IPS DF 4.7 (cell line): Measurements from ENCODE around the gene FTH1.

ENCODE experiments used
- DNase-seq: peaks from one replicate; pipeline ENCODE4 v3.0.0-alpha.2; 2013; ENCODE audit warnings: low spot score; ENCODE audit errors: extremely low read depth

FTH1 gene

DNA sequence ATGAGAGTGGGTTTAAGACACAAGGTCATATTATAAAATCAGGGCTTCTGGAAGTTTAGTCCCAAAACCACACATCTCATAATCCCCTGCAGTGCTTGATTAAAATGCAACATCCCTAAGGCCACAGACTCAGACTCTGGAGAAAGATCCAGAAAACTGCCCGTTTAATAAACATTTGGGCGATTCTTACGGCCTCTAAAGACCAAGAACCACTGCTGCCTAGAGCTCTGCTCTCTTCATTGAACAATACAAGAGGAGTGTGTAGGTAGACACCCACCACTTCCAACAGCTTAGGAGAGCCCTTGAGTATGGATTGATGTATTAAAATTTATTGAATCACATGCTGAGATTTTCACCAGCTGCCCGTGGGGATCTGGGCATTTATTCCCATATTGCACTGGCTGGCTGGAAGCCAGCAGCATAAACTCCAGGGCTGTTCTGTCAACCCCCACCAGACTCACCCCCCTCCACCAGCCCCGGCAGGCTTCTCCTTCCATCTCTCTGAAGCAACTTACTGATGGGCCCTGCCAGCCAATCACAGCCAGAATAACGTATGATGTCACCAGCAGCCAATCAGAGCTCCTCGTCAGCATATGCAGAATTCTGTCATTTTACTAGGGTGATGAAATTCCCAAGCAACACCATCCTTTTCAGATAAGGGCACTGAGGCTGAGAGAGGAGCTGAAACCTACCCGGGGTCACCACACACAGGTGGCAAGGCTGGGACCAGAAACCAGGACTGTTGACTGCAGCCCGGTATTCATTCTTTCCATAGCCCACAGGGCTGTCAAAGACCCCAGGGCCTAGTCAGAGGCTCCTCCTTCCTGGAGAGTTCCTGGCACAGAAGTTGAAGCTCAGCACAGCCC, 18.0 kb downstream of the FTH1 start:
- no peak for DNase-seq

DNA sequence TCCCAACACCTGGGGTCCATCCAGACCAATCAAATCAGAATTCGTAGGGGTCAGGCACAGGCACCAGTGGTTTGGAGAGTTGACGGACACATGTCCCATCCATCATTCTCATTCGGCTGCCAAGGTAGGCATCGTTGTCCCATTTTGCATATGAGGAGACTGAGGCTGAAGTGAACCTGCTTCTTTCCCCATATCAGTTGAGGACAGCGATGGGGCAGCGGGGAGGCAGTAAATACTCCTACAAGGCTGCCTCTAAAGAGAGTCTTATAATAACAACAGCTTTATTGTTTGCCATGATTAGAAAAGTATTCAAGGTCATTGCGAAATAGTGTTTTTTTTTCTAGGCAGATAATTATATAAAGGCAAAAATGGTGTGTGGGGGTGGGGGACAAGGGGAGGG, 18.9 kb downstream of the FTH1 start:
- no peak for DNase-seq

DNA sequence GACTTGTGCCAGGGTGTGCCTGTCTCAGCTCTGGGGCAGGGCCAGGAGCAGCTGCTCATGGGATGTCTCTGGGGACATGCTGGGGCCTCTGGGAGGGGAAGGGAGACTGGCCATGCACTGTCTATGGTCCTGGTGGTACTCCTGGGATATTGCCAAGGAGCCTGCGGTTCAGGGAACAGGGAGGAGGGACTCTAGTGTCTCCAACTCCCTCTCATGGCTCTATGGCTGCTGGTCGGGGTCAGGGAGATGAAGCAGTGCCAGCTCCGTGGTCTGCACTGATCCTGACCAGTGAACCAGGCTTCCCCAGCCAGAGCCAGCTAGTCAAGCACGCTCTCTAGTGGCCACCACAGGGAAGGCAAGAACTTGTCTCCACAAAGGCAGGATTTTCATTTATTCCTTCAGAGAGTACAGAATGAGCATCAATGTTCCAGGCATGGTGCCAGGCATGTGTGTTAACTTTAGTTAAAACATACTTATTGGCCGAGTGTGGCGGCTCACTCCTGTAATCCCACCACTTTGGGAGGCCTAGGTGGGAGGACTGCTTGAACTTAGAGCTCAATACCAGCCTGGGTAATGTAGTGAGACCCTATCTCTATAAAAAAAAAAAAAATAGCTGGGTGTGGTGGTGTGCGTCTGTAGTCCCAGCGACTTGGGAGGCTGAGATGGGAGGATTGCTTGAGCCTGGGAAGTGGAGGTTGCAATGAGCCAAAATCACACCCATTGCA, 19.8 kb downstream of the FTH1 start:
- no peak for DNase-seq

DNA sequence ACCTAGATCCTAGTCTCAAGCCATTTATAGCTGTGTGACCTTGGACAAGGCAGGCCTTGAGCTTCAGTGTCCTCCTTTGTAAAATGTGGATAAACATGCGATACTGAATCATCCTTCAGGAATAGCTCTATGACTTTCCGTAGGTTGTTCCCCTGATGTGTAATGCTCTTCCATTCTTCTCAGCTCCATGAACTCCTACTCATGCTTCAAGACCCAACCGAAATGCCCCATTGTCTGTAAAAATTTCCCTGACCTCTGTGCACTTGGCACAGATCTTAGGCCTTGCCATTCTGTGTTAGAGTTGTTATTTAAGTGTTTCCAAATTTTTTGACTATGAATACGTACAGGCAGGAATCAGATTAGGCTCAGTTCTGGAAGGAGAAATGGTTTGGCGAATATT, 20.5 kb downstream of the FTH1 start:
- no peak for DNase-seq

DNA sequence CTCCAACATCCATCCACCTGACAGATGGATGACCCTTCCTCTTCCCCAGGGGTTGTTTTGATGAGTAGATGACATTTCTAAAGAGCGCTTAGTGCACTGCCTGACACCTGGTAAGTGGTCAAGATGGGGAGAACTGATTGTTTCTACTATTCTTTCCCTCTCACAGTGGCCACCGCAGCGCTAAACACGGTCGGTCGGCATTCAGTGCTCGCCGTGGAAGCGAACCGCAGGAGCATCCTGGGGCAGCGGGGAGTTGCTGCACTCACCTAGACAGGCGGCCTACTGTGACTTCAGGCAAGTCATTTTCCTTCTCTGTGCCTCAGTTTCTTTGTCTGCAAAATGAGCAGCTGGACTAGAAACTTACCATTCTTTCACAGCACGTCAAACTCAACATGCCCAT, 22.2 kb downstream of the FTH1 start:
- DNase-seq = no peak

DNA sequence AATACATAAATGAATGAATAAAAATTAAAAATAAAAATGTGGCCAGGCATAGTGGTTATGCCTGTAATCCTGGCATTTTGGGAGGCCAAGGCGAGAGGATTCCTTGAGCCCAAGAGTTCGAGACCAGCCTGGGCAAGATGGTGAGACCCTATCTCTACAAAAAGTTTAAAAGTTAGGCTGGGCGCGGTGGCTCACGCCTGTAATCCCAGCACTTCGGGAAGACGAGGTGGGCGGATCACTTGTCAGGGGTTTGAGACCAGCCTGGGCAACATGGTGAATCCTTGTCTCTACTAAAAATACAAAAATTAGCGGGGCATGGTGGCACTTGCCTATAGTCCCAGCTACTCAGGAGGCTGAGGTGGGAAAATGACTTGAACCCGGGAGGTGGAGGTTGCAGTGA, 27.0 kb downstream of the FTH1 start:
- DNase-seq = no peak

DNA sequence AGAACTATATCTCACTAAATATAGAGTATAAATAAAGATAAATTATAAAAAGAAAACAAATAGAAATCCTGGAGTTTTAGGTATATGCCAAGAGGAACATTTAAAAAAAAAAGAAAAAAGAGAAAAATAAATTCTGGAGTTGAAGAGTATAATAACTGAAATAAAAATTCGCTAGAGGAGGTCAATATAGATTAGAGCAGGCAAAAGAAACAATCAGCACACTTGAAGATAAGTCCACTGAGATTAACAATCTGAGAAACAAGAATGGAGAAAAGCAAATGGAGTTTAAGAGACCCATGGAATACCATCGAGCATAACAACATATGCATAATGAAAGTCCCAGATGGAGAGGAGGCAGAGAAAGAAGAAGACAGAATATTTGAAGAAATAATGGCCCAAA, 31.6 kb downstream of the FTH1 start:
- DNase-seq = no peak

DNA sequence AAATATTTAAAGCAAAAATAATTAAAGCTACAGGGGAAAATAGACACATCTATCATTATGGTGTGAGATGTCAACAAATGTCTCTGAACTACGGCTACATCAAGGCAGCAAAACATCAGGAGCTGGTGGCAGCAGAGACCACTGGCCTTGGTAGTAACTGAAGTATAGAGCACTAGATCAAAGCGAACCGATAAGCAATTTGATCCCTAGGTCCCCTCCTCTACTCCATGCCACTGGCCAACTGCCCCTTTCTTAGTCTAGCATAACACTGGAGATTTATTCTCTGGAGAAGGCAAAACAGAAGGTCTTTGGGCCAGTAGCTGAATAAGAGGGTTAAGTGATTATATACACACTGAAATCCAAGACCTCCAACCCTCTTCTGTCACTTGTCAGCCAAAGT, 36.5 kb downstream of the FTH1 start:
- no peak for DNase-seq

DNA sequence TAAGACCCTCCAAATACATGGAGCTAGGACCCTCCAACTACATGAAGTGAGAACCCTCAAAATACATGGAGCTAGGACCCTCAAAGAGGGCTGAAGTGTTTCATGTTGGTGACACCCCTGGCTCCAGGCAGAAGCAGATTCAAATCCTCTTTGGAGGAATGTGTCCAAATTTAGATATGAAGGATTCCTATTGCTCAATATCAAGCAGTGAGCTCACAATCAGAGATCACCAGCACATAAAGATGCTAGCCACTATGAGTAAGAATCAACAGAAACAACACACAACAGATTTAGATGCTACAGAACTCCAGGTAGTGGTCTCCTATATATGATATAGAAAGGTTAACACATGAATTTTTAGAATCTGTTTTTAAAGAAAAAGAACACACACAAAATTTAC, 38.8 kb downstream of the FTH1 start:
- DNase-seq = no peak

DNA sequence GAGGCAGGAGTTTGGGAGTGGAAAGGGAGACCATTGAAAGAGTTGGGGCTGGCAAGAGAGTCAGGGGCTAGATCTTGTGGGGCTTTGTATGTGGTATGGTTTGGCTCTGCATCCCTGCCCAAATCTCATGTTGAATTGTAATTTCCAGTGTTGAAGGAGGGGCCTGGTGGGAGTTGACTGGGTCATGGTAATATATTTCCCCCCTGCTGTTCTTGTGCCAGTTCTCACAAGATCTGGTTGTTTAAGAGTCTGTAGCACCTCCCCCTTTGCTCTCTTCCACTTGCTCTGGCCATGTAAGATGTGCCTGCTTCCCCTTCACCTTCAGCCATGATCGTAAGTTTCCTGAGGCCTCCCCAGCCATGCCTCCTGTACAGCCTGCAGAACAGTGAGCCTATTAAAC, 39.9 kb downstream of the FTH1 start:
- no peak for DNase-seq

DNA sequence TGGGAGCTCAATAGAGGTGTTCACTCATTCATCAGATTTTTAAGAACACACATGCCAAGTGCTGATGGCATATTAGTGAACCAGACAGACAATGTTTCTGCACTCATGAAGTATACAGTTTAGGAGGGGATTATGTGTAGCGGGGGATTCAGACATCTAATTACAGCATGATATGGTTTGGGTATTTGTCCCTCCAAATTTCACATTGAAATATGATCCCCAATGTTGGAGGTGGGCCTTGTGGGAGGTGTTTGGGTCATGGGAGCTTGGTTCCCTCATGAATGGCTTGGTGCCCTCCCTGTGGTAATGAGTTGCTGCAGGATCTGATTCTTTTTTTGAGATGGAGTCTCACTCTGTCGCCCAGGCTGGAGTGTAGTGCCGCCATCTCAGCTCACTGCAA, 41.2 kb downstream of the FTH1 start:
- DNase-seq = no peak

DNA sequence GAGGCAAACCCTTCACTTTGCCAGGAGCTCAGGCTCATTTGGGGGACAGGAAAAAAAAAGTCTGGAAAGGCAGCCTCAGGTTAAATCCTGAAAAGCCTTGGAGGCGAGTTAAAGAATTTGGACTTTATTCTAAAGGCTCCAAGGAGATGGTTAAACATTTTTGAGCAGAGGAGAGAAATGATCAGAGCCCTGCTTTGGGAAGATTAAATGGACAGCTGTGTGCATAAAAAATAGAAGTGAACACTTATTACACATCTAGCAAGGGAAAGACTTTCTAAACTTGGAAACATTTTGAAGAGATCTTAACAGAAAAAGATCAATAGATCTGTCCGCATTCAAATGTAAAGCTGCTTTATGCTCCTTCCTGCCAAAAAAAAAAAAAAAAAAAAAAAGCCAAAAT, 41.7 kb downstream of the FTH1 start:
- DNase-seq = no peak

DNA sequence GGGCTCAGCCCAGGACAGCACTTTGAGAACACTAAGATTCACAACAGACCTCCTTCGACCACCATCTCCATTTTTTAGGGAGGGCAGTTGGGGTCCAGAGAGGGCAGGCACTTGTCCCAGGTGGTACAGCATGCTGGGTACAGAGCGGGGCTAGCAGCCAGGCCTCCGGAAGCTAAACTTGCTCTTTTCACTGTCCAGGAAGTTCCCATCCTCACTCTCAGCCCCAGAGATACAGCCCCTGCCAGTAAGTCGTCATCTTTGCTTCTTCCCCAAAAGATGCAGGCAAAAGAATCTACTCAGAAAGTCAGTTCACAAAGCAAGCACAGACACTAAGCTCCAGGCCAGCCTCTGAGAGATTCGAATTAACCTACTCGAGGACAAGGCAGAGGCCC, 43.4 kb downstream of the FTH1 start:
- no peak for DNase-seq

DNA sequence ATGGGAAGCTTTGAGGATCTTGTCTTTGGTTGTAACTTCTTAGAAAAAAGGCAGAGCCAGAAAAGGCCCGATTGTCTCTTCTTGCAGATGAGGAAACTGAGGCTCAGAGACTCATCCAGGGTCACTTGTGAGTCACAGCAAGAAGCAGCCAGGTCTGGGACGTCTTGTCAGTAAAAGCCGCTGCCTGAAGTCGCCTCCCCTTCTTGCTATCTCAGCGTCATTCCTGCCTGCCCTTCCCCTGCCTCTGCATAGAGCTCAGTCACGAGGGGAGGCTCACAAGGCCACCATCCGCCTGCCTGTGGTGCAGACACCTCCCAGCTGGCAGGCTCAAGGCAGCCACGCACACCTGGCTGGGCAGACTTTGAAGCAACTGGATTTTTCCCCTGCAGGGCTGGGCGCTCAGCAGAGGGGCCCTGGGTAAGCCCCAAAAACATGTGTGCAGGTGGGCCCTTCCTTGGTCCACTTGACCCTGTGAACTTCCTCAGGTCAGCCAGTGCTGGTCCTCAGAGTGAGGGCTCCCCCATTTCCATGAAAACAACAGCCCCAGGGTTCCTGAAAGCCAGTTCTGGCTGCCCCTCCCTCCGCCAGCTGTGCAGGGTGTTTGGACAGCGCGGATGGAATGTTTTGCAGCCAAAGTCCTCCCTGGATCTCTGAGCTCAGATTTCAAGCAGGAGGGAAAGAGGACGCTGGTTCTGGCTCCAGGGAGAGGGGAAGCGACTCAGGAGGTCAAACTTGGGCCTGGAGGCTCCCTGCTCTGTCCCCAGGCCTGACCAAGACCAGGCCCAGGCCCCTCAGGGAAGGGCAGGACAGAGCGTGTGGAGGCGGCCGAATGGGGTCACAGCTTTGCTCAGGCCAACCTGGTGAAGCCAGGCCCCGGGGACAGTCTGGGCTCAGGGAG, 44.0 kb downstream of the FTH1 start:
- DNase-seq = no peak

DNA sequence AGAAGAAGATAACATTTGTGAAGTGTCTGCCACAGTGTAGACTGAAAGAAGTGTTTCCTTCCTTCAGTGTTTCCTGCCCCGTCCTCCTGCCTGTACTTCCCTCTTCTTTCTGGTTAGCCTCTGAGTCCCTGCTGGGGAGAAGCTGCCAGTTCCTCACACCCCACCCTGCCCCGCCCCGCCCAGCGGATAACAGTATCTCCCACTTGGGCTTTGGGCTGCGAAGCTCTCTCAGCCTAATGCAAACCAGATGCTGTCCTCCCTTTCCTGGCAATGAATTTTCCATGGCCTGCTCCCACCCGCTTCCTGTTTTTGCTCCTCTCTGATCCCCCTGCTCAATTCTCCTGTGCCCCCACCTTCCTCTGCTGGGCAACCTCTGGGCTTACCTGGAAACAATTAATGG, 44.9 kb downstream of the FTH1 start:
- DNase-seq = no peak

DNA sequence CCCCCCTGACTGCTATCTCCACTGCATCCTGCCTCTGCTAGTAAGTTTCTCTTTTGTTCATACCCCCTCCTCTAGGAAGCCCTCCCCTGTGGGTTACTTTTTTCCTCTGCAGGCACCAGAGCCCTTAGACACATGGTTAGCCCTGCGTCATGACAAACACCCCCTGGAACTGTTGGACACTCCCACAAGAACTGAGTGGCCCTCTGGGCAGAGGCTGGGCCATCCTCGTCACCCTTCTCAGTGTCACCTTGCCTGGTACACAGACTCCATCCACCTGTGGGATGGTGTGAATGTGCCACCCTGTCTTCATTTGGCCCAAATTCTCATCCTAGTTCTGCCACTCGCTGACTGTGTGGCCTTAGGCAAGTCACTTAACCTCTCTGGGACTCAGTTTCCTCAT, 46.0 kb downstream of the FTH1 start:
- DNase-seq = no peak

DNA sequence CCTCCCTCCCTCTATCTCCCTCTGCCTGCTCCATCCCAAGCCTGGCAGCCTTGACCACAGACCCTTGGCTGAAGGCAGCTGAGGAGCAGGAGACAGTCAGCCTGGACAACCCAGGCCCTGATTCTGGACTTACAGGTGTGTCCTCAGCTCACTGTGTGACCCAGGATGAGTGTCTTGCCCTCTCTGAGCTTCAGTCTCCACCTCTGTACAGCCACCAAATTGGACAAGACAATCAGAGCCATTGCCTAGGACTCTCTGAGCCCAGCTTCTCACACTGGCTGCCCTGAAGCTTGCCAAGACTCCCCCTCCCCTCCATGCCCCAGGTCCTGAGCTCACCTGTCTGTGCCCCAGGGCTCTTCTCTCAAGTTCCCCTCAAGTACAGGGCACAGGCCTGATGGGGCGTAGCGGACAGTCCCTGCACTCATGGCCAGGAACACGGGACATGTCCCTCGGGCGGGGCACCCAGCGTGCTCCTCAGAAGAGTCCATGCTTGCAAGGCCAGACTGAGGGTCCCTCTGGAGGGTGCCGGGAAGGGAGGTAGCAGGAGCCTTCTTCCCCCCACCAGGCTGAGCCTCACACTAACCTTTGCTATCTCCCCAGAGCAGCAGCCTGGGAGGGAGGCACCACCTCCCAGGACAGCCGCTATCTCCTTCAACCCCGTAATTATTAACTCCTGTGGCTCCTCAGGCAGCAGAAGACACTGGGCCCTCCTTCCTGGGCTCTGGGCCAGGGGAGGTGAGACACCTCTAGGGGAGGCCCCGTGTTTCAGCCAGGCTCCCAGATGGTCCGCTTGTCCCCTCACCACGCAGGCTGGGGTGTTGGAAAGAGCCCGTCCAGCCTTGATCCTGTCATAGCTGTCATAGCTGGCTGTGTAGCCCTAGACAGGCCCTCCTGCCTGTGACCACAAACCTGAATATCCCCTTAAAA, 47.5 kb downstream of the FTH1 start:
- no peak for DNase-seq

DNA sequence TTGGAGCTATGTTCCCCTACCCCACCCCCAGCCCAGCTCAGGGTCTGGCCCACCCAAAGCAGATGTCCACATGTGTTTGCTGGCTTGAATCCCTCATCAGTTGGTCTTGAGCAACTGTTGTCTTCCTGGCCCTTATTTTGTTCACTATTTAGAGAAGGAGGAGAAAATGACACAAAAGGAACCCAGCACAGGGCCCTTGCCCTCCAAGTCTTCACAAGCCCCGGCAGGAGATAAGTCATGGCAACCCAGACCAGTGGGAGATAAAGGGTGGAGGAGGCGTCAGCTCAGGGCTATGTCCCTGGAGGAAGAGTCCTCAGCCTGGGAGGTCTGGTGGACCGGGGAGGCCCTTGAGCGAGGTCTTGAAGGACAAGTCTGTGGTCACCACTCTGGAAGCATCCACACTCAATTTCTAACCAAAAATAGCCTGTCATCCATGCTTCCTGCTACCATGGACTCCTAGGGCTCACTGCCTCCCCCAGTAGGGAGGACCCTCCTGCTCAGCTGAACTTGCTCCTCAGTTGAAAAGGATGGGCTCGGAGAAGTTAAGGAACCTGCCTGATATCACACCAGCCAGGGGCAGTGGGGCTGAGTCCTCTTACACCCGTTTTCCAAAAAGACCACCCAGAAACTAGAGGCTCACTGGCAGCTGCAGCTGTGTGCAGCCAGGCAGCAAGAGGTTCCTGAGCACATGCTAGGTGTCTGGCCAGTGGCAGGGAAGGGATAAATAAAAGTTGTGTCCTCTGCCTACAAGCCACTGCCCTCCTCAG, 48.3 kb downstream of the FTH1 start:
- no peak for DNase-seq

DNA sequence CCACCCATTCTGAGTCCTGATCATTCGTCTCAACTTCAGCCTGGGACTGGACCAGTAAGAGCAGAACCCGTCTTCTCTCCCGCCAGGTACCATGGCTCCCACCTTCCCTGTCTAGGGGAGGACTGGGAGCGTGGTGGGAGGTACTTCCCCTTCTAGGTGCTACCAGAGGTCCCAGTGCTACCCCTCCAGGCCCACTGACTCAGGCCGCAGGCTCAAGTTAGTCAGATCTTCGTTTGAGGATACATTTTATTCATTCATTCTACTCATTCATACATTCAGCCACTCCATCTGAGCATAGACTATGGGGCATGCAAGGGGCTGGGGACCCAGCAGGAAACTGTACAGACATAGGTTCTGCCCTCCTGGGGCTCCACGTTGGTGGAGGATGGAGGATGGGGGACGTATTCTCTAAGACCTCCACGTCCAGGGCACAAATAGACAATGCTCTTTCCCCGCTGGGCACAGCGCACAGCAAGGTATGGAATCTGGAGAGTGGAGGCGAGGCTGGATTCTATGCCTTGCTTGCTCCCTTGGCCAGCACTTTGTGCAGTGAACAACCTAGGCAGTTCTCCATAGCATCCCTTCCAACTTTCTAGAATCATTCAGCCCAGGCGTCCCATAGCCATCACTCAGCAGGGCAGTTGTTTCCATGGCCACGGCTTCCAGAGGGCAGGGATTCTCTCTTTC, 49.0 kb downstream of the FTH1 start:
- no peak for DNase-seq
